ENCODE data around the gene SMOC1.

The SMOC1 gene

DNA sequence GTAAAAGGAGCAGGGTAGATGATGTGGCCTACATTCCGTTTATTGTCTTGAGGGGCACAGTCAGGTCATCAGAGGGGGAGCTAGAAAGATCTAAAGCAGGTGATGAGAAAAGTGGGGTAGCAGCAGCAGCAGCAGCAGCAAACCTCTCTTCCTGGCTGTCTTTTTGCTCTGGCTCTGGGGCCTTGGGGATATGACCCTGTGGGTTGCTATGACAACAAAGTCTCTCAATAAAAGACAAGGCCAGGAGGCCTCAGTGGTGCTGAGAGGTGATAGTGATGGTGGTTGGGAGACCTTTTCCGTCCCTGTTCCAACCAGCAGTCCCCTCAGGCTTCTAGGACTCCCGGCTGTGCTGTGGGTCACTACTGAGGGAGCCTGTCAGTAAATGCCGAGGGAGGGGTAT, 170.9 kb downstream of the SMOC1 start:
- Histone ChIP-seq H3K9me3 (ENCODE audit: low read length) (no peaks in the 10 kb centered on the region), H3K4me3 (ENCODE audit: low read depth, low read length, poor library complexity, severe bottlenecking) (no peak overlapping the region), H3K36me3 (ENCODE audit: insufficient read depth, low read length) (no peaks in the 10 kb centered on the region), H3K27me3 (ENCODE audit: insufficient read depth, low read length) (no peaks in the 10 kb centered on the region), H4K20me1 (ENCODE audit: insufficient read depth, low read length) (no peaks in the 10 kb centered on the region), H2AFZ (ENCODE audit: low read length) (no peak overlapping the region), H3F3A (ENCODE audit: insufficient read depth, low read length) (no peaks in the 10 kb centered on the region), H3K4me1 (ENCODE audit: insufficient read depth, low read length, severe bottlenecking) (no peaks in the 10 kb centered on the region), H3K4me2 (ENCODE audit: low read length) (no peak overlapping the region), H3K27ac (ENCODE audit: low read depth, low read length, poor library complexity, severe bottlenecking) (no peak overlapping the region), H3K9ac (ENCODE audit: low read length) (no peak overlapping the region), H3K79me2 (ENCODE audit: insufficient read depth, low read length) (no peaks in the 10 kb centered on the region), H3K9me2 (ENCODE audit: low read depth, low read length) (no peaks in the 10 kb centered on the region)
- TF ChIP-seq EZH2 (IDR thresholded peaks at IDR 0.05; ENCODE audit: borderline replicate concordance, low read length) (no peak), CTCF (IDR thresholded peaks at IDR 0.05; ENCODE audit: low read length) (no peak)

GRCh38 chr14:70052990-70053389, 173.8 kb downstream of the SMOC1 start:
- Histone ChIP-seq H3K9me3 (ENCODE audit: low read length) (no peaks in the 10 kb centered on the region), H3K27me3 (ENCODE audit: insufficient read depth, low read length) (no peaks in the 10 kb centered on the region), H3K9ac (ENCODE audit: low read length) (no peak overlapping the region), H3K27ac (ENCODE audit: low read depth, low read length, poor library complexity, severe bottlenecking) (no peak overlapping the region), H4K20me1 (ENCODE audit: insufficient read depth, low read length) (no peaks in the 10 kb centered on the region), H3K9me2 (ENCODE audit: low read depth, low read length) (no peaks in the 10 kb centered on the region), H2AFZ (ENCODE audit: low read length) (no peak overlapping the region), H3K79me2 (ENCODE audit: insufficient read depth, low read length) (no peaks in the 10 kb centered on the region), H3K4me3 (ENCODE audit: low read depth, low read length, poor library complexity, severe bottlenecking) (no peak overlapping the region), H3K36me3 (ENCODE audit: insufficient read depth, low read length) (no peaks in the 10 kb centered on the region), H3K4me2 (ENCODE audit: low read length) (no peak overlapping the region), H3K4me1 (ENCODE audit: insufficient read depth, low read length, severe bottlenecking) (no peaks in the 10 kb centered on the region), H3F3A (ENCODE audit: insufficient read depth, low read length) (no peaks in the 10 kb centered on the region)
- TF ChIP-seq EZH2 (IDR thresholded peaks at IDR 0.05; ENCODE audit: borderline replicate concordance, low read length) (no peak), CTCF (IDR thresholded peaks at IDR 0.05; ENCODE audit: low read length) (no peak)

- Histone ChIP-seq H3K27me3 (ENCODE audit: insufficient read depth, low read length) (no peaks in the 10 kb centered on the region), H3K4me1 (ENCODE audit: insufficient read depth, low read length, severe bottlenecking) (no peaks in the 10 kb centered on the region), H3K4me2 (ENCODE audit: low read length) (no peak overlapping the region), H2AFZ (ENCODE audit: low read length) (no peak overlapping the region), H3K27ac (ENCODE audit: low read depth, low read length, poor library complexity, severe bottlenecking) (no peak overlapping the region), H4K20me1 (ENCODE audit: insufficient read depth, low read length) (no peaks in the 10 kb centered on the region), H3F3A (ENCODE audit: insufficient read depth, low read length) (no peaks in the 10 kb centered on the region), H3K79me2 (ENCODE audit: insufficient read depth, low read length) (no peaks in the 10 kb centered on the region), H3K36me3 (ENCODE audit: insufficient read depth, low read length) (no peaks in the 10 kb centered on the region), H3K9ac (ENCODE audit: low read length) (no peak overlapping the region), H3K9me3 (ENCODE audit: low read length) (no peaks in the 10 kb centered on the region), H3K4me3 (ENCODE audit: low read depth, low read length, poor library complexity, severe bottlenecking) (no peak overlapping the region), H3K9me2 (ENCODE audit: low read depth, low read length) (no peaks in the 10 kb centered on the region)
- no peak for TF ChIP-seq CTCF (IDR thresholded peaks at IDR 0.05; ENCODE audit: low read length)
- TF ChIP-seq EZH2 (IDR thresholded peaks at IDR 0.05; ENCODE audit: borderline replicate concordance, low read length): no peak
These were observed 178.4 kb downstream of the SMOC1 start for GRCh38 chr14:70057519-70058136.
